Activated naive CD4-positive, alpha-beta T cell treated with anti-CD3 and anti-CD28 coated beads, Interleukin-2, amount 50 U/mL, for 24 hours (primary cell): Measurements from ENCODE around the gene SLC4A5.
"Not testable (repeated sequence)": the region's sequence is repeated elsewhere in the genome, so short reads cannot be mapped to it uniquely, and the experiment has no call there.

Experiments
- H3K27ac Mint-ChIP-seq: one replicate; pipeline ENCODE4 v1.8.0; 2021; ENCODE audit warnings: mild to moderate bottlenecking, mixed read lengths
- H3K27me3 Mint-ChIP-seq: one replicate; pipeline ENCODE4 v1.8.0; 2021; ENCODE audit warnings: mixed read lengths
- H3K36me3 Mint-ChIP-seq: one replicate; pipeline ENCODE4 v1.8.0; 2021; ENCODE audit warnings: mixed read lengths
- H3K4me1 Mint-ChIP-seq: one replicate; pipeline ENCODE4 v1.8.0; 2021; ENCODE audit warnings: mixed read lengths
- H3K4me3 Mint-ChIP-seq: one replicate; pipeline ENCODE4 v1.8.0; 2021; ENCODE audit warnings: mild to moderate bottlenecking, mixed read lengths
- H3K9me3 Mint-ChIP-seq: one replicate; pipeline ENCODE4 v1.8.0; 2021; ENCODE audit warnings: mixed read lengths

SLC4A5 gene

GRCh38 chr2:74199275-74199701, 143.9 kb downstream of the SLC4A5 start:
- H3K4me1 Mint-ChIP-seq: peaks cover 36% of the 10 kb centered on the region
- no peaks in the 10 kb centered on the region for H3K27me3 Mint-ChIP-seq
- no peaks in the 10 kb centered on the region for H3K9me3 Mint-ChIP-seq
- peak overlapping the region; percentile 99 for H3K27ac Mint-ChIP-seq
- peak overlapping the region; percentile 99 for H3K4me3 Mint-ChIP-seq
- peaks cover 28% of the 10 kb centered on the region for H3K36me3 Mint-ChIP-seq

GRCh38 chr2:74198461-74199274, 144.5 kb downstream of the SLC4A5 start, which contains the start of gene MTHFD2:
MTHFD2 (plus strand) TSS chr2:74198615; CDS start chr2:74198642, 27 bp downstream.
- Mint-ChIP-seq H3K4me1 (peaks cover 34% of the 10 kb centered on the region), H3K36me3 (peaks cover 27% of the 10 kb centered on the region), H3K4me3 (peak within 1 kb of the TSS; percentile 99), H3K27ac (peak within 1 kb of the TSS; percentile 100), H3K9me3 (no peaks in the 10 kb centered on the region), H3K27me3 (no peaks in the 10 kb centered on the region)

GRCh38 chr2:74198023-74198460, 145.2 kb downstream of the SLC4A5 start:
- Mint-ChIP-seq H3K36me3 (peaks cover 25% of the 10 kb centered on the region), H3K9me3 (no peaks in the 10 kb centered on the region), H3K4me1 (peaks cover 30% of the 10 kb centered on the region), H3K4me3 (peak overlapping the region; percentile 99), H3K27ac (peak overlapping the region; percentile 100), H3K27me3 (no peaks in the 10 kb centered on the region)

- peaks cover 22% of the 10 kb centered on the region for H3K36me3 Mint-ChIP-seq
- no peak overlapping the region for H3K27ac Mint-ChIP-seq
- H3K4me3 Mint-ChIP-seq: no peak overlapping the region
- no peaks in the 10 kb centered on the region for H3K9me3 Mint-ChIP-seq
- H3K27me3 Mint-ChIP-seq: no peaks in the 10 kb centered on the region
- peaks cover 26% of the 10 kb centered on the region for H3K4me1 Mint-ChIP-seq
Observed at GRCh38 chr2:74197049-74197448, 146.2 kb downstream of the SLC4A5 start.

- no peak overlapping the region for H3K27ac Mint-ChIP-seq
- peaks cover 11% of the 10 kb centered on the region for H3K4me1 Mint-ChIP-seq
- no peaks in the 10 kb centered on the region for H3K9me3 Mint-ChIP-seq
- H3K27me3 Mint-ChIP-seq: no peaks in the 10 kb centered on the region
- H3K4me3 Mint-ChIP-seq: no peak overlapping the region
- H3K36me3 Mint-ChIP-seq: peaks cover 10% of the 10 kb centered on the region
Observed at GRCh38 chr2:74194799-74195198, 148.4 kb downstream of the SLC4A5 start.

- Mint-ChIP-seq H3K4me1 (no peaks in the 10 kb centered on the region), H3K36me3 (no peaks in the 10 kb centered on the region), H3K9me3 (no peaks in the 10 kb centered on the region), H3K27ac (no peak overlapping the region), H3K27me3 (no peaks in the 10 kb centered on the region), H3K4me3 (no peak overlapping the region)
Observed at GRCh38 chr2:74191596-74192380, 151.4 kb downstream of the SLC4A5 start.

GRCh38 chr2:74188696-74189095, 154.5 kb downstream of the SLC4A5 start:
- Mint-ChIP-seq H3K27ac (no peak overlapping the region), H3K4me3 (no peak overlapping the region), H3K9me3 (no peaks in the 10 kb centered on the region), H3K4me1 (peaks cover 9% of the 10 kb centered on the region), H3K27me3 (no peaks in the 10 kb centered on the region), H3K36me3 (no peaks in the 10 kb centered on the region)

GRCh38 chr2:74188018-74188601, 155.1 kb downstream of the SLC4A5 start:
- Mint-ChIP-seq H3K4me3 (no peak overlapping the region), H3K27ac (peak overlapping the region; percentile 10), H3K4me1 (peaks cover 9% of the 10 kb centered on the region)

GRCh38 chr2:74186706-74187105, 156.5 kb downstream of the SLC4A5 start:
- not testable (repeated sequence) for H3K36me3 Mint-ChIP-seq, H3K4me3 Mint-ChIP-seq, H3K9me3 Mint-ChIP-seq, H3K27ac Mint-ChIP-seq, H3K4me1 Mint-ChIP-seq, H3K27me3 Mint-ChIP-seq

More at GRCh38 chr2:74188018-74188601, 155.1 kb downstream of the SLC4A5 start:
- Mint-ChIP-seq H3K27me3 (no peaks in the 10 kb centered on the region), H3K9me3 (no peaks in the 10 kb centered on the region), H3K36me3 (no peaks in the 10 kb centered on the region)

GRCh38 chr2:74186038-74186437, 157.2 kb downstream of the SLC4A5 start:
- peak overlapping the region; percentile 80 for H3K27ac Mint-ChIP-seq
- H3K27me3 Mint-ChIP-seq: no peaks in the 10 kb centered on the region
- H3K9me3 Mint-ChIP-seq: no peaks in the 10 kb centered on the region
- peaks cover 9% of the 10 kb centered on the region for H3K4me1 Mint-ChIP-seq
- no peak overlapping the region for H3K4me3 Mint-ChIP-seq
- H3K36me3 Mint-ChIP-seq: no peaks in the 10 kb centered on the region

GRCh38 chr2:74183878-74184277, 159.3 kb downstream of the SLC4A5 start:
- no peak overlapping the region for H3K4me3 Mint-ChIP-seq
- H3K27ac Mint-ChIP-seq: no peak overlapping the region
- H3K27me3 Mint-ChIP-seq: no peaks in the 10 kb centered on the region

GRCh38 chr2:74181739-74182138, 161.5 kb downstream of the SLC4A5 start:
- no peaks in the 10 kb centered on the region for H3K9me3 Mint-ChIP-seq
- no peaks in the 10 kb centered on the region for H3K36me3 Mint-ChIP-seq
- peaks cover 19% of the 10 kb centered on the region for H3K4me1 Mint-ChIP-seq
- no peak overlapping the region for H3K4me3 Mint-ChIP-seq
- H3K27ac Mint-ChIP-seq: no peak overlapping the region
- H3K27me3 Mint-ChIP-seq: no peaks in the 10 kb centered on the region

More at GRCh38 chr2:74183878-74184277, 159.3 kb downstream of the SLC4A5 start:
- Mint-ChIP-seq H3K36me3 (no peaks in the 10 kb centered on the region), H3K9me3 (no peaks in the 10 kb centered on the region), H3K4me1 (peaks cover 13% of the 10 kb centered on the region)

GRCh38 chr2:74179063-74179865, 164.0 kb downstream of the SLC4A5 start:
- Mint-ChIP-seq H3K27ac (peak overlapping the region; percentile 62), H3K36me3 (peaks cover 4% of the 10 kb centered on the region), H3K4me1 (peaks cover 33% of the 10 kb centered on the region), H3K27me3 (no peaks in the 10 kb centered on the region), H3K9me3 (no peaks in the 10 kb centered on the region), H3K4me3 (peak overlapping the region; percentile 86)

GRCh38 chr2:74178211-74179062, 164.8 kb downstream of the SLC4A5 start, which contains the start of gene MOB1A:
MOB1A (minus strand) TSS chr2:74178879; CDS start chr2:74178674, 205 bp downstream.
- H3K9me3 Mint-ChIP-seq: no peaks in the 10 kb centered on the region
- H3K4me3 Mint-ChIP-seq: peak within 1 kb of the TSS; percentile 86
- H3K4me1 Mint-ChIP-seq: peaks cover 36% of the 10 kb centered on the region
- no peaks in the 10 kb centered on the region for H3K27me3 Mint-ChIP-seq
- H3K27ac Mint-ChIP-seq: peak within 1 kb of the TSS; percentile 84
- H3K36me3 Mint-ChIP-seq: peaks cover 4% of the 10 kb centered on the region
